Psoas muscle (tissue), 8 donors: ENCODE measurements around the gene LEUTX. TPM values are rescaled to one million over a fixed set of nuclear protein-coding genes. Genes with fewer than 3 reads are reported as not detected.

ENCODE experiments used
- ATAC-seq, 4 donors: fragments of 200-7000 bp; cut with Tn5 transposase; one replicate each; pipeline ENCODE4 v1.9.1; 2020; ENCODE audit warnings: moderate library complexity in 3 of 4, mild to moderate bottlenecking in 2 of 4
- DNase-seq, 2 donors: peaks; one replicate each; pipeline ENCODE4 v3.0.0-alpha.2; 2020
- H3K27ac ChIP-seq: fragments of 200-600 bp; one replicate; pipeline ENCODE4 v1.8.0; 2022
- H3K27me3 ChIP-seq, 3 donors: fragments of 200-600 bp in 1 of 3; one replicate each; pipeline versions ENCODE4 v1.6.1 to v1.8.0; 2013 to 2022; ENCODE audit warnings: low read length in 2 of 3, mild to moderate bottlenecking in 2 of 3, moderate library complexity in 1 of 3; ENCODE audit not compliant: insufficient read depth in 3 of 3
- H3K36me3 ChIP-seq, 2 donors: fragments of 200-600 bp in 1 of 2; one replicate each; pipeline versions ENCODE4 v1.6.1 to v1.8.0; 2013 to 2022; ENCODE audit warnings: low read depth in 1 of 2, mild to moderate bottlenecking in 1 of 2, moderate library complexity in 1 of 2; ENCODE audit not compliant: insufficient read depth in 1 of 2
- H3K4me1 ChIP-seq: fragments of 200-600 bp; one replicate; pipeline ENCODE4 v1.8.0; 2022
- H3K4me3 ChIP-seq: fragments of 200-600 bp; one replicate; pipeline ENCODE4 v1.8.0; 2022; ENCODE audit warnings: mild to moderate bottlenecking
- H3K9me3 ChIP-seq: fragments of 200-600 bp; one replicate; pipeline ENCODE4 v1.8.0; 2022
- CTCF ChIP-seq: fragments of 200-600 bp; IDR thresholded peaks from one replicate; pipeline ENCODE4 v1.8.0; 2022; ENCODE audit warnings: antibody characterized with exemption
- WGBS, 3 donors: extraction: QIAGEN DNeasy Blood & Tissue Kit; methylation state at CpG; one replicate each; pipeline versions ENCODE4 v1.1.6 to v1.1.7; 2013; 5-methylcytosine and 5-hydroxymethylcytosine counted together
- intact Hi-C, 2 donors: fragments of 100-400 bp; cut with DNase I; formaldehyde crosslinking; loops; one replicate each; pipeline versions ENCODE4 v1.11.0 to v1.14.2; 2022
- polyA plus RNA-seq, 3 donors: library from polyadenylated mRNA; stranded (reverse); fragments of 200-250 nt; gene quantifications; one replicate each; pipeline ENCODE4 v1.2.3, GENCODE V29; 2013
- total RNA-seq, 4 donors: library from RNA; stranded (reverse); fragmentation: NEBNext Ultra II Directional in 2 of 4; extraction: Animal tissue kit (Norgen Biotek cat#: 25700) in 2 of 4; gene quantifications; one replicate each; pipeline versions ENCODE4 v1.2.1 to v1.2.4, GENCODE V29; 2021 to 2023
- donor health status: healthy with polysubstance abuse.
- donor health status: DM: no; HTN: no; CAD: no; lungs with moderate emphysema.
- donor health status: Bipolar disorder and iron deficiency.
- donor health status: healthy.
- donor health status: DM: yes; HTN: yes; CAD: no.
- donor health status: DM: no; HTN: no; CAD: no.
- donor health status: DM: no; HTN: no; CAD: no.
- donor health status: DM: yes; HTN: yes; CAD: no.

The LEUTX gene
- total and polyA plus RNA-seq, 7 donors, result not detected

- Histone ChIP-seq H3K9me3 (no peaks in the 10 kb centered on the region), H3K4me1 (no peaks in the 10 kb centered on the region), H3K27me3 (no peaks in the 10 kb centered on the region), H3K36me3 (no peaks in the 10 kb centered on the region), H3K27ac (no peak overlapping the region), H3K4me3 (no peak overlapping the region)
- DNase-seq, result no peak
- no peak for TF ChIP-seq CTCF
- intact Hi-C loops, result loop anchor here in 1 of 2 donors (10.0 kb wide), 1 partner anchor 180 kb away; the partner anchor contains the start of gene PSMC4
- 74 to 78% (median 77%) methylated on average over 5 of the region's 5 CpGs for WGBS, 3 donors
- no peak for ATAC-seq
These were observed 16.3 kb downstream of the LEUTX start for GRCh38 chr19:39795001-39795400.

- ATAC-seq, result no peak
- Histone ChIP-seq H3K9me3 (no peaks in the 10 kb centered on the region), H3K4me3 (no peak overlapping the region), H3K27ac (no peak overlapping the region), H3K4me1 (no peaks in the 10 kb centered on the region), H3K36me3 (no peaks in the 10 kb centered on the region), H3K27me3 (no peaks in the 10 kb centered on the region)
- no peak for DNase-seq
- intact Hi-C loops, result loop anchor here in 1 of 2 donors (10.0 kb wide), 1 partner anchor 179 kb away; the partner anchor contains the start of gene PSMC4
- TF ChIP-seq CTCF, result no peak
- WGBS, 3 donors, result 45 to 52% (median 48%) methylated on average over 2 of the region's 2 CpGs
These were observed 17.4 kb downstream of the LEUTX start for GRCh38 chr19:39796000-39796498.

GRCh38 chr19:39797083-39797482 lies 18.4 kb downstream of the LEUTX start:
- Histone ChIP-seq H3K36me3 (no peaks in the 10 kb centered on the region), H3K4me3 (no peak overlapping the region), H3K27ac (no peak overlapping the region), H3K4me1 (peaks cover 2% of the 10 kb centered on the region), H3K27me3 (no peaks in the 10 kb centered on the region), H3K9me3 (no peaks in the 10 kb centered on the region)
- ATAC-seq, result no peak
- no peak for DNase-seq
- intact Hi-C loops, result loop anchor here in 1 of 2 donors (10.0 kb wide), 1 partner anchor 178 kb away; the partner anchor contains the start of gene PSMC4
- 64 to 80% (median 74%) methylated on average over 2 of the region's 2 CpGs for WGBS, 3 donors
- TF ChIP-seq CTCF, result no peak

GRCh38 chr19:39802958-39803357 lies 24.3 kb downstream of the LEUTX start:
- ATAC-seq (peak; percentile 94 to 97 (median 96)), DNase-seq (peak; percentile 43 to 82)
- Histone ChIP-seq H3K4me1 (peaks cover 14% of the 10 kb centered on the region), H3K27me3 (no peaks in the 10 kb centered on the region), H3K4me3 (no peak overlapping the region), H3K36me3 (no peaks in the 10 kb centered on the region), H3K27ac (peak overlapping the region; percentile 78), H3K9me3 (no peaks in the 10 kb centered on the region)
- intact Hi-C loops, result loop anchor here in 1 of 2 donors (2.0 kb wide), 1 partner anchor 30 kb away; no protein-coding TSS in a partner anchor
- no peak for TF ChIP-seq CTCF
- 7 to 14% (median 8%) methylated on average over 4 of the region's 4 CpGs for WGBS, 3 donors

- no peak for TF ChIP-seq CTCF
- Histone ChIP-seq H3K4me1 (peaks cover 14% of the 10 kb centered on the region), H3K27me3 (no peaks in the 10 kb centered on the region), H3K36me3 (no peaks in the 10 kb centered on the region), H3K27ac (peak overlapping the region; percentile 78), H3K4me3 (no peak overlapping the region), H3K9me3 (peaks cover 11% of the 10 kb centered on the region)
- DNase-seq (peak in 1 of 2 donors; percentile 21), ATAC-seq (peak in 1 of 4 donors; percentile 9)
- intact Hi-C loops, result no loop called here
- WGBS, 3 donors, result 17 to 24% (median 22%) methylated on average over 5 of the region's 5 CpGs
These were observed 26.4 kb downstream of the LEUTX start for GRCh38 chr19:39805104-39805503.
